Esophagus muscularis mucosa (tissue), 3 donors: Measurements from ENCODE around the gene SDC4.
A peak's percentile ranks its signal among the peaks of the same experiment; 100 is the strongest.

Experiments
- CTCF ChIP-seq, 3 experiments: fragments of 200-600 bp in 2 of 3; fragments of 450-650 bp in 1 of 3; sonication (generic) in 2 of 3; IDR thresholded peaks; one replicate each; pipeline ENCODE4 v1.5.1; 2017 to 2019; ENCODE audit warnings: antibody characterized with exemption in 3 of 3, mild to moderate bottlenecking in 2 of 3, moderate library complexity in 1 of 3
- POLR2A ChIP-seq: fragments of 450-650 bp; IDR thresholded peaks from one replicate; pipeline ENCODE4 v1.6.1; 2017; ENCODE audit warnings: antibody characterized with exemption, moderate library complexity, mild to moderate bottlenecking, low read depth

GRCh38 chr20:45372646-45373352 lies 24.6 kb upstream of the SDC4 start:
- TF ChIP-seq CTCF (IDR thresholded peaks at IDR 0.05): peak in 1 of 3 experiments; percentile 4
- no peak for TF ChIP-seq POLR2A
